ENCODE measurements around the gene DESI1.
"Not testable (repeated sequence)": the region's sequence is repeated elsewhere in the genome, so short reads cannot be mapped to it uniquely, and the experiment has no call there.

Gene DESI1

DNA sequence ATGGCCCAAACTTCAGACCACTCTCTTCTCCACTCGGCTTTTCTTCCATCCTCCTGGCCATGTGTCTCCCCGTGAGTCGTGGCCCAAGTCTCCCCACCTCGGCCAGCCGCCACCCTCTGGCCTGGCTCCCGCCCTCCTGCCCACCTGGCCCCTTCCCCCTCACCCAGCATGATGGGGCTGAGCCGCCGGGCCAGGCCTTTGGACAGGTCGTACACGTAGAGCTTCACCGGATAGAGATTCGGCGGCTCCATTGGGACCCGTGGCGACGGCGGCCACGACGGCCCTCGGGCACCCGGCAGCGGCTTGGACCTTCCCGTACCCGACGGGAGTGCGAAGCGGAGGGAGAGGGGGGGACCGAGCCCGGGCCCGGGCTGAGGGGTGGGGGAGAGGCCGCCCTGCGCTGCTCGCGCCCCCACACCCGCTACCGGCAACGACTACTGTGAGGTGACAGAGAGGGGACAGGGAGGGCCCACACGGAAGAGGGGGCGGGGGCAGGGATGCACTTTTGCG is at the start of gene DESI1:
Gene DESI1 (minus strand): TSS at position 455 of the 510 bp plus-strand sequence. CDS start 204 bp downstream, at position 251.
- ATAC-seq: peak; percentile 79 to 80

- no peak for ATAC-seq
Measured at GRCh38 chr22:41668971-41669911, 48.4 kb upstream of the DESI1 start.

- no peak for ATAC-seq
Measured at GRCh38 chr22:41664951-41665350, 44.1 kb upstream of the DESI1 start.

GRCh38 chr22:41664490-41664889 is 43.6 kb upstream of the DESI1 start:
- no peak for ATAC-seq

DNA sequence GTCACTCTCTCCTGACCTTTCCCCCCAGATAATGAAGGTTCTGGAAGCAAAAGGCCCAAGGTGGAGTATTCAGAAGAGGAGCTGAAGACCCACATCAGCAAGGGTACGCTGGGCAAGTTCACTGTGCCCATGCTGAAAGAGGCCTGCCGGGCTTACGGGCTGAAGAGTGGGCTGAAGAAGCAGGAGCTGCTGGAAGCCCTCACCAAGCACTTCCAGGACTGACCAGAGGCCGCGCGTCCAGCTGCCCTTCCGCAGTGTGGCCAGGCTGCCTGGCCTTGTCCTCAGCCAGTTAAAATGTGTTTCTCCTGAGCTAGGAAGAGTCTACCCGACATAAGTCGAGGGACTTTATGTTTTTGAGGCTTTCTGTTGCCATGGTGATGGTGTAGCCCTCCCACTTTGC is 42.8 kb upstream of the DESI1 start:
- not testable (repeated sequence) for ATAC-seq

GRCh38 chr22:41661713-41662112 is 40.9 kb upstream of the DESI1 start:
- no peak for ATAC-seq

DNA sequence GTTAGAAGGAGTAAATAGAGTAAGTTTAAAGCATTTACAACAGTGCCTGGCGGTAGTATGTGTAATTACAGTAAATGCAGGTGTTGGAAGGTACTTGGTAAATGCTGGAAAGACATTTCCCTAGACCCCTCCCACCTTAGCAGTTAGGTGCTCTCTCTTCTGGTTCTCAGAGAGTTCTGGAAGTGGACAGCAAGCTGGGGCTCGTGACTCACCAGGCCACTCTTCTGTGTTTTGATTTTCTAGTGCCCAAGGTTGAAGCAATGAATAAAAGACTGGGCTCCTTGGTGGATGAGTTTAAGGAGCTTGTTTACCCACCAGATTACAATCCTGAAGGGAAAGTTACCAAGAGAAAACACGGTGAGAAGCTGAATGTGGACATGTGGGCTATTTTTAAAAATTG is 40.2 kb upstream of the DESI1 start:
- no peak for ATAC-seq

GRCh38 chr22:41660416-41660815 is 39.6 kb upstream of the DESI1 start:
- ATAC-seq: no peak

GRCh38 chr22:41659941-41660340 is 39.1 kb upstream of the DESI1 start:
- no peak for ATAC-seq

DNA sequence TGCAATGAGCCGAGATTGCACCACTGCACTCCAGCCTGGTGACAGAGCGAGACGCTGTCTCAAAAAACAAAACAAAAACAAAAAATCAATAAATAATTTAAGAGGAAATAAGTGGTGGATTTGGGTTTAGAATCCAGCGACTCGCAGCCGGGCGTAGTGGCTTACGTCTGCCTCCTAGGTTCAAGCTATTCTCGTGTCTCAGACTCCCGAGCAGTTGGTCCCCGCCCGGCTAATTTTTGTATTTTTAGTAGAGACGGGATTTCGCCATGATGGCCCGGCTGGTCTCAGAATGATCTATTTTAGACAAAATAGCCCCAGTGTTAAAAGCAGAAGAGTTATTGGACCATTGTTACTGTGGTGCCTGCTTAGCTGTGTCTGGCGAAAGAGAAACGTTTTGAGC is 38.0 kb upstream of the DESI1 start:
- ATAC-seq: no peak

GRCh38 chr22:41657709-41658108 is 36.9 kb upstream of the DESI1 start:
- ATAC-seq: no peak

GRCh38 chr22:41656556-41656955 is 35.7 kb upstream of the DESI1 start:
- no peak for ATAC-seq

GRCh38 chr22:41654322-41654721 is 33.5 kb upstream of the DESI1 start:
- ATAC-seq: no peak

DNA sequence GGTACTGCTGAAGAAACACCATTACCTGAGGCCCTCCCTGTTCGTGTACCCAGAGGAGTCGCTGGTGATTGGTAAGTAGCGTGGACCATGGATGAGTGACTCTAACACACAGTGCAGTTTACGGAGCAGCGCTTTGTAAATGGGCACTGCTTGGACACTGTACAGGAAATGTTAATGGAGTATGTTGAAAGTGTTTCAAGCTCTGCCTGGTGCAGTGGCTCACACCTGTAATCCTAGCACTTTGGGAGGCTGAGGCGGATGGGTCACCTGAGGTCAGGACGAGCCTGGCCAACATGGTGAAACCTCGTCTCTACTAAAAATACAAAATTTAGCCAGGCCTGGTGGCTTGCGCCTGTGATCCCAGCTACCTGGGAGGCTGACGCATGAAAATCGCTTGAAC is 30.0 kb upstream of the DESI1 start:
- ATAC-seq: no peak

DNA sequence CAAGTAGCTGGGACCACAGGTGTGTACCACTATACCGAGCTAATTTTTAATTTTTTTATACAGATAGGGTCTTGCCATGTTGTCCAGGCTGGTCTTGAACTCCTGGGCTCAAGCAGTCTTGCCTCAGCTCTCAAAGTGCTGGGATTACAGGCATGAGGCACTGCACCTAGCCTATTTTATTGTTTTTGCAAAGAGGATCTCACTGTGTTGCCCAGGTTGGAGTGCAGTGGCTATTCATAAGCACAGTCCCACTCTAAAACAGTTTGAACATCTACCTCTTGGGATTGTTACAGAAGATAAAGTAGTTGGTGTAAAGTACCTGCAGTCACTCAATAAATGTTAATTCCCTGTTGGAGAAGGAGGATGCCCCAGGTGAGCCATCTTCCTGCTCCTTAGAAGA is 29.4 kb upstream of the DESI1 start:
- no peak for ATAC-seq

GRCh38 chr22:41648432-41648831 is 27.6 kb upstream of the DESI1 start:
- peak; percentile 48 to 76 for ATAC-seq

DNA sequence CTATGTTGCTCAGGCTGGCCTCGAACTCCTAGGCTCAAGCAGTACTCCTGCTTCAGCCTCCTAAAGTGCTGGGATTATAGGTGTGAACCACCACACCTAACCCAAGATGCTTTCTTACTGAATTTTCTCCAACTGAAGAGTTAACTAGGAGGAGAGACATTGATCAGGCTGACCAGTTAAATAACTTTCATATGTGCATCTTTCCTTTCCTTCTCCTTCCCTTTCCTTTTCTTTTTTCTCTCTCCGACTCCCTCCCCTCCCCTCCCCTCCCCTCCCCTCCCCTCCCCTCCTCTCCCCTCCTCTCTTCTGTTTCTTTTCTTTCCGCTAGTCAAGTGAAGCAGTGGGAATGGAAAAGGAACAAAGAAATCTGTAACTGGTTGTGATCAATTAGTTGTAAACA is 26.9 kb upstream of the DESI1 start:
- ATAC-seq: no peak

DNA sequence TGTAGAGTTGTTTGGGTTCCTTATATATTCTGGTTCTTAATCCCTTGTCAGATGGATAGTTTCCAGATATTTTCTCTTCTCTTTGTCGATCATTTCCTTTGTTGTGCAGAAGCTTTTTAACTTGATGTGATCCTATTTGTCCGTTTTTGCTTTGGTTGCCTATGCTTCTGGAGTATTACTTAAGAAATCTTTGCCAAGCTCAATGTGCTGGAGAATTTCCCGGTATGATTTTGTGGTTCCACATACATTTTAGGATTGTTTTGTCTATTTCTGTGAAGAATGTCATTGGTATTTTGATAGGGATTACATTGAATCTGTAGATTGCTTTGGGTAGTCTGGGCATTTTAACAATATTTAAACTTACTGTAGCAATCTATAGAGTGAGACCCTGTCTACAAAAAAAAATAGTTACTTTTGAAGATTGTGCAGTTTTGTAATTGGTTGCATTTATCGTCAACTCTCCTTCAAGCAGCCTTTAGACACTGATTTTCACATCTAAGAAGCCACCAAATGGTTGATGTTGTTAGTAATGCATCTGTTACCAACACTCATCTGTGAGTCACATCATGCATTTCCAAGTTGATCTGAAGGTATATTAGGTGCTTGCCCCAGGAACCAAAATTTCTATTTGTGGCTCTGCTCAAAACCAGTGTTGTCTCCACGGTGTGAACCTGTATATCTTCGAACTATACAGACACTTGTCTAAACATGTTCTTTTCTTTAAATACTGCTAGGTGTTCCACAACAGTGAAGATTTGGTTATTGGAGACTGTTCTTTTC is 21.7 kb upstream of the DESI1 start:
- no peak for ATAC-seq

DNA sequence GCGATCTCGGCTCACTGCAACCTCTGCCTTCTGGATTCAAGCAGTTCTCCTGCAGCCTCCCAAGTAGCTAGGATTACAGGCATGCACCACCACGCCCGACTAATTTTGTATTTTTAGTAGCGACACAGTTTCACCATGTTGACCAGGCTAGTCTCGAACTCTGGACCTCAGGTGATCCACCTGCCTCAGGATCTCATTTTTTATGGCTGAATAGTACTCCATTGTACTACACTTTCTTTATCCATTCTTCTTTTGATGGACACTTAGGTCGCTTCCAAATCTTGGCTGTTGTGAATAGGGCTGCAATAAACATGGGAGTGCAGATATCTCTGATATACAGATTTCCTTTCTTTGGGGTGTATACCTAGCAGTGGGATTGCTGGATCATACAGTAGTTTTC is 21.0 kb upstream of the DESI1 start:
- no peak for ATAC-seq

GRCh38 chr22:41638748-41639147 is 17.9 kb upstream of the DESI1 start:
- ATAC-seq: no peak

GRCh38 chr22:41638124-41638523 is 17.3 kb upstream of the DESI1 start:
- ATAC-seq: no peak

DNA sequence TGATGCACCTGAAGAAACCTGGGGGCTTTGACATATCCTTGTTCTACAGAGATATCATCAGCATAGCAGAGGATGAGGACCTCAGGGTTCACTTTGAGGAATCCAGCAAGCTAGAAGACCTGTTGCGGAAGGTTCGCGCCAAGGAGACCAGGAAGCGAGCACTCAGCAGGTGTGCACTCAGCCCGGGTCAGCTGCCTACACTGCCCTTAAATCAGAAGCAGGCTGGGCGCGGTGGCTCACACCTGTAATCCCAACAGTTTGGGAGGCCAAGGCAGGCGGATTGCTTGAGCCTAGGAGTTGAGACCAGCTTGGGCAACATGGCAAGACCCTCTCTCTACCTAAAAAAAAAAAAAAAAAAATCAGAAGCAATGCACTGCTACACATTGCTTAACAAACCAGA is 16.8 kb upstream of the DESI1 start:
- not testable (repeated sequence) for ATAC-seq

- no peak for ATAC-seq
Measured at GRCh38 chr22:41636467-41636866, 15.6 kb upstream of the DESI1 start.

GRCh38 chr22:41634610-41635009 is 13.8 kb upstream of the DESI1 start:
- ATAC-seq: not testable (repeated sequence)
